Neural progenitor cell (in vitro differentiated cells): ENCODE data around the gene XIAP. TPM values are rescaled to one million over a fixed set of nuclear protein-coding genes. Genes with fewer than 3 reads are reported as not detected.
"Not testable (repeated sequence)": the region's sequence is repeated elsewhere in the genome, so short reads cannot be mapped to it uniquely, and the experiment has no call there.

Source experiments
- DNase-seq: peaks from one replicate; pipeline ENCODE4 v3.0.0-alpha.2; 2016; ENCODE audit warnings: low spot score
- H2AFZ ChIP-seq: fragments of 200-600 bp; sonication (generic); replicated peaks from 2 replicates; pipeline ENCODE4 v1.6.1; 2016; ENCODE audit warnings: antibody characterized with exemption
- H3F3A ChIP-seq: fragments of 200-600 bp; sonication (generic); 2 replicates; pipeline ENCODE4 v1.6.1; 2016; ENCODE audit warnings: antibody characterized with exemption, low read depth
- H3K27ac ChIP-seq: fragments of 200-600 bp; sonication (generic); 2 replicates; pipeline ENCODE4 v1.5.1; 2016; ENCODE audit warnings: mild to moderate bottlenecking
- H3K27me3 ChIP-seq: fragments of 200-600 bp; sonication (generic); 2 replicates; pipeline ENCODE4 v1.6.1; 2016; ENCODE audit warnings: mild to moderate bottlenecking, moderate library complexity
- H3K36me3 ChIP-seq: fragments of 200-600 bp; sonication (generic); 2 replicates; pipeline ENCODE4 v1.5.1; 2016
- H3K4me1 ChIP-seq: fragments of 200-600 bp; sonication (generic); 2 replicates; pipeline ENCODE4 v1.6.1; 2016; ENCODE audit warnings: mixed run types
- H3K4me2 ChIP-seq: fragments of 200-600 bp; sonication (generic); 2 replicates; pipeline ENCODE4 v1.6.1; 2016
- H3K4me3 ChIP-seq: fragments of 200-600 bp; sonication (generic); 2 replicates; pipeline ENCODE4 v1.5.1; 2016
- H3K79me2 ChIP-seq: fragments of 200-600 bp; sonication (generic); 2 replicates; pipeline ENCODE4 v1.6.1; 2016; ENCODE audit warnings: low read depth
- H3K9ac ChIP-seq: fragments of 200-600 bp; sonication (generic); 2 replicates; pipeline ENCODE4 v1.6.1; 2016
- H3K9me3 ChIP-seq: fragments of 200-600 bp; sonication (generic); 2 replicates; pipeline ENCODE4 v1.5.1; 2016; ENCODE audit warnings: low read depth
- H4K20me1 ChIP-seq: fragments of 200-600 bp; sonication (generic); 2 replicates; pipeline ENCODE4 v1.6.1; 2016; ENCODE audit warnings: low read depth
- H3K27ac Mint-ChIP-seq: 3 replicates; pipeline ENCODE4 v1.8.0; 2021; ENCODE audit warnings: mixed read lengths
- H3K27me3 Mint-ChIP-seq: 2 replicates; pipeline ENCODE4 v1.8.0; 2022; ENCODE audit warnings: low read depth, mild to moderate bottlenecking, inconsistent platforms, moderate library complexity, mixed read lengths; ENCODE audit not compliant: insufficient read depth
- H3K36me3 Mint-ChIP-seq: 3 replicates; pipeline ENCODE4 v1.8.0; 2021; ENCODE audit warnings: mixed read lengths
- H3K4me1 Mint-ChIP-seq: 3 replicates; pipeline ENCODE4 v1.8.0; 2021; ENCODE audit warnings: mixed read lengths
- H3K4me3 Mint-ChIP-seq: 3 replicates; pipeline ENCODE4 v1.8.0; 2021; ENCODE audit warnings: mild to moderate bottlenecking, moderate library complexity, mixed read lengths
- H3K9me3 Mint-ChIP-seq: 3 replicates; pipeline ENCODE4 v1.8.0; 2020; ENCODE audit warnings: mixed read lengths
- CTCF ChIP-seq: fragments of 200-600 bp; sonication (generic); IDR thresholded peaks from 2 replicates; pipeline ENCODE4 v1.5.1; 2017; ENCODE audit warnings: antibody characterized with exemption, mild to moderate bottlenecking
- EZH2 ChIP-seq: fragments of 200-600 bp; sonication (generic); IDR thresholded peaks from 2 replicates; pipeline ENCODE4 v1.6.1; 2017; ENCODE audit warnings: antibody characterized with exemption, mild to moderate bottlenecking, moderate library complexity
- EZH2phosphoT487 ChIP-seq: fragments of 200-600 bp; sonication (generic); IDR thresholded peaks from 2 replicates; pipeline ENCODE4 v1.6.1; 2017; ENCODE audit warnings: antibody characterized with exemption
- total RNA-seq: library from RNA; depleted of rRNA; stranded (reverse); fragments of >200 nt; gene quantifications from 2 replicates; pipeline ENCODE4 v1.2.3, GENCODE V29; 2015; ENCODE audit warnings: low replicate concordance

The XIAP gene
- total RNA-seq, 1 donor from 2014 or later = 44.6 TPM

GRCh38 chrX:123924186-123924585 lies 64.3 kb downstream of the XIAP start:
- Histone ChIP-seq H4K20me1 (no peaks in the 10 kb centered on the region), H3K4me2 (no peak overlapping the region), H2AFZ (no peak overlapping the region), H3K79me2 (no peaks in the 10 kb centered on the region), H3K9me3 (no peaks in the 10 kb centered on the region), H3K9ac (no peak overlapping the region), H3K4me3 (no peak overlapping the region), H3K4me1 (no peaks in the 10 kb centered on the region), H3K27me3 (no peaks in the 10 kb centered on the region), H3K36me3 (no peaks in the 10 kb centered on the region), H3K27ac (no peak overlapping the region), H3F3A (no peaks in the 10 kb centered on the region)
- H3K4me3 Mint-ChIP-seq = no peak overlapping the region
- peaks cover 8% of the 10 kb centered on the region for H3K4me1 Mint-ChIP-seq
- peaks cover 2% of the 10 kb centered on the region for H3K27me3 Mint-ChIP-seq
- H3K36me3 Mint-ChIP-seq = no peaks in the 10 kb centered on the region
- TF ChIP-seq EZH2phosphoT487 (no peak), CTCF (no peak), EZH2 (no peak)
- no peak for DNase-seq
- H3K9me3 Mint-ChIP-seq = peaks cover 2% of the 10 kb centered on the region
- H3K27ac Mint-ChIP-seq = peak overlapping the region; percentile 10

GRCh38 chrX:123927845-123928244 lies 68.0 kb downstream of the XIAP start:
- Histone ChIP-seq H2AFZ (no peak overlapping the region), H3K4me1 (no peaks in the 10 kb centered on the region), H3K4me3 (no peak overlapping the region), H4K20me1 (no peaks in the 10 kb centered on the region), H3K36me3 (no peaks in the 10 kb centered on the region), H3K27ac (no peak overlapping the region), H3K9me3 (no peaks in the 10 kb centered on the region), H3K9ac (no peak overlapping the region), H3F3A (no peaks in the 10 kb centered on the region), H3K27me3 (no peaks in the 10 kb centered on the region), H3K4me2 (no peak overlapping the region), H3K79me2 (no peaks in the 10 kb centered on the region)
- Mint-ChIP-seq H3K36me3 (peaks cover 3% of the 10 kb centered on the region), H3K27me3 (peaks cover 2% of the 10 kb centered on the region), H3K4me3 (no peak overlapping the region), H3K4me1 (peaks cover 11% of the 10 kb centered on the region), H3K9me3 (peaks cover 12% of the 10 kb centered on the region), H3K27ac (no peak overlapping the region)
- TF ChIP-seq EZH2phosphoT487 (no peak), EZH2 (no peak), CTCF (no peak)
- no peak for DNase-seq

- not testable (repeated sequence) for H3K4me1 ChIP-seq
- H3K9me3 Mint-ChIP-seq = peaks cover 13% of the 10 kb centered on the region
These were observed 72.2 kb downstream of the XIAP start for GRCh38 chrX:123932055-123932454.

GRCh38 chrX:123943074-123943473 lies 83.2 kb downstream of the XIAP start:
- Histone ChIP-seq H3K36me3 (no peaks in the 10 kb centered on the region), H3K4me1 (no peaks in the 10 kb centered on the region), H3K9ac (no peak overlapping the region), H4K20me1 (no peaks in the 10 kb centered on the region), H3K27ac (no peak overlapping the region), H2AFZ (no peak overlapping the region), H3F3A (no peaks in the 10 kb centered on the region), H3K4me2 (no peak overlapping the region), H3K9me3 (no peaks in the 10 kb centered on the region), H3K27me3 (no peaks in the 10 kb centered on the region), H3K79me2 (no peaks in the 10 kb centered on the region), H3K4me3 (no peak overlapping the region)
- Mint-ChIP-seq H3K4me3 (no peak overlapping the region), H3K27me3 (no peaks in the 10 kb centered on the region), H3K27ac (no peak overlapping the region), H3K4me1 (no peaks in the 10 kb centered on the region), H3K36me3 (no peaks in the 10 kb centered on the region), H3K9me3 (no peaks in the 10 kb centered on the region)
- no peak for TF ChIP-seq CTCF
- no peak for TF ChIP-seq EZH2phosphoT487
- TF ChIP-seq EZH2 = no peak
- DNase-seq = no peak

More at GRCh38 chrX:123932055-123932454, 72.2 kb downstream of the XIAP start:
- H3K27ac ChIP-seq, H3K4me1 Mint-ChIP-seq, H3F3A ChIP-seq, H3K27me3 ChIP-seq, H3K79me2 ChIP-seq, H3K4me2 ChIP-seq, H3K36me3 ChIP-seq, H3K9me3 ChIP-seq, H3K4me3 ChIP-seq, DNase-seq, H2AFZ ChIP-seq, H3K9ac ChIP-seq, H4K20me1 ChIP-seq, H3K4me3 Mint-ChIP-seq, H3K36me3 Mint-ChIP-seq, H3K27ac Mint-ChIP-seq, H3K27me3 Mint-ChIP-seq: not testable (repeated sequence)
